Activated T-cell treated with anti-CD3 and anti-CD28 coated beads for 48 hours (primary cell): Measurements from ENCODE around the gene BTBD2.
A peak's percentile ranks its signal among the peaks of the same experiment; 100 is the strongest.

Experiments
- DNase-seq: peaks from one replicate; pipeline ENCODE4 v3.0.0-alpha.2; 2020; ENCODE audit warnings: low read depth

BTBD2 gene

GRCh38 chr19:2050991-2051772 is 35.7 kb upstream of the BTBD2 start, which contains the start of gene MKNK2:
MKNK2 (minus strand) TSS chr19:2051244; CDS start chr19:2050851, 393 bp downstream.
- DNase-seq: peak; percentile 95

GRCh38 chr19:2050349-2050990 is 35.0 kb upstream of the BTBD2 start:
- no peak for DNase-seq

- DNase-seq: no peak
Measured at GRCh38 chr19:2049741-2050348, 34.3 kb upstream of the BTBD2 start.

- no peak for DNase-seq
Measured at GRCh38 chr19:2048959-2049740, 33.6 kb upstream of the BTBD2 start.

- no peak for DNase-seq
Measured at GRCh38 chr19:2048104-2048958, 32.8 kb upstream of the BTBD2 start.

- no peak for DNase-seq
Measured at GRCh38 chr19:2047449-2048103, 32.1 kb upstream of the BTBD2 start.

GRCh38 chr19:2047076-2047448 is 31.5 kb upstream of the BTBD2 start:
- no peak for DNase-seq

- DNase-seq: no peak
Measured at GRCh38 chr19:2046046-2046907, 30.8 kb upstream of the BTBD2 start.

- DNase-seq: no peak
Measured at GRCh38 chr19:2045501-2046045, 30.1 kb upstream of the BTBD2 start.

- DNase-seq: no peak
Measured at GRCh38 chr19:2044709-2045500, 29.4 kb upstream of the BTBD2 start.

- DNase-seq: no peak
Measured at GRCh38 chr19:2043961-2044708, 28.6 kb upstream of the BTBD2 start.

- DNase-seq: no peak
Measured at GRCh38 chr19:2043251-2043641, 27.7 kb upstream of the BTBD2 start.

- DNase-seq: no peak
Measured at GRCh38 chr19:2042485-2043250, 27.2 kb upstream of the BTBD2 start.

GRCh38 chr19:2041683-2042484 is 26.4 kb upstream of the BTBD2 start:
- DNase-seq: peak; percentile 100

- no peak for DNase-seq
Measured at GRCh38 chr19:2041433-2041682, 25.8 kb upstream of the BTBD2 start.

GRCh38 chr19:2040647-2041432 is 25.3 kb upstream of the BTBD2 start:
- no peak for DNase-seq
